CD4-positive, alpha-beta T cell treated with Interleukin-21 for 1 hour (primary cell): ENCODE results near the gene TRIM45.

Experiments used
- DNase-seq: peaks from one replicate; pipeline ENCODE4 v3.0.0-alpha.2; 2020

The TRIM45 gene

GRCh38 chr1:117097443-117097842 is 24.1 kb downstream of the TRIM45 start:
- no peak for DNase-seq

GRCh38 chr1:117096951-117097408 is 24.6 kb downstream of the TRIM45 start:
- no peak for DNase-seq

GRCh38 chr1:117094841-117095604 is 26.5 kb downstream of the TRIM45 start:
- DNase-seq, result no peak

GRCh38 chr1:117093870-117094621 is 27.5 kb downstream of the TRIM45 start:
- peak; percentile 30 for DNase-seq

GRCh38 chr1:117093091-117093534 is 28.4 kb downstream of the TRIM45 start:
- no peak for DNase-seq

- no peak for DNase-seq
Measured at GRCh38 chr1:117092594-117092993, 29.0 kb downstream of the TRIM45 start.

GRCh38 chr1:117089996-117090395 is 31.6 kb downstream of the TRIM45 start:
- no peak for DNase-seq

GRCh38 chr1:117087686-117088085 is 33.9 kb downstream of the TRIM45 start:
- DNase-seq, result no peak

- DNase-seq, result no peak
Measured at GRCh38 chr1:117084231-117084630, 37.3 kb downstream of the TRIM45 start.

- no peak for DNase-seq
Measured at GRCh38 chr1:117079737-117080136, 41.8 kb downstream of the TRIM45 start.

GRCh38 chr1:117077267-117077666 is 44.3 kb downstream of the TRIM45 start:
- no peak for DNase-seq

- no peak for DNase-seq
Measured at GRCh38 chr1:117076648-117077047, 44.9 kb downstream of the TRIM45 start.

GRCh38 chr1:117070124-117070523 is 51.4 kb downstream of the TRIM45 start:
- DNase-seq, result no peak

GRCh38 chr1:117069220-117069844 is 52.2 kb downstream of the TRIM45 start:
- DNase-seq, result no peak

GRCh38 chr1:117068580-117068979 is 53.0 kb downstream of the TRIM45 start:
- no peak for DNase-seq

- peak; percentile 60 for DNase-seq
Measured at GRCh38 chr1:117067533-117068370, 53.8 kb downstream of the TRIM45 start.

- DNase-seq, result no peak
Measured at GRCh38 chr1:117066367-117066766, 55.2 kb downstream of the TRIM45 start.

- peak; percentile 47 for DNase-seq
Measured at GRCh38 chr1:117061986-117062415, 59.5 kb downstream of the TRIM45 start.
